Heart left ventricle (tissue), 16 donors: ENCODE data around the gene PPP2R5B. TPM values are rescaled to one million over a fixed set of nuclear protein-coding genes. Genes with fewer than 3 reads are reported as not detected.

Experiments used
- ATAC-seq, 4 donors: fragments of 200-7000 bp; cut with Tn5 transposase; one replicate each; pipeline ENCODE4 v1.9.1; 2020 to 2022; ENCODE audit warnings: moderate library complexity in 4 of 4, mild to moderate bottlenecking in 3 of 4, moderate number of reproducible peaks in 1 of 4
- DNase-seq, 5 donors: peaks; one replicate each; pipeline ENCODE4 v3.0.0-alpha.2; 2020
- H3K27ac ChIP-seq, 12 donors: fragments of 200-600 bp; sonication (generic) in 4 of 12; one replicate each; pipeline versions ENCODE4 v1.5.0 to v1.8.0; 2016 to 2022; ENCODE audit warnings: mild to moderate bottlenecking in 2 of 12
- H3K27me3 ChIP-seq, 9 donors: fragments of 200-600 bp; sonication (generic) in 2 of 9; one replicate each; pipeline versions ENCODE4 v1.5.1 to v1.8.0; 2016 to 2022; ENCODE audit warnings: mild to moderate bottlenecking in 3 of 9
- H3K36me3 ChIP-seq, 9 donors: fragments of 200-600 bp; sonication (generic) in 2 of 9; one replicate each; pipeline versions ENCODE4 v1.5.0 to v1.8.0; 2018 to 2022; ENCODE audit warnings: mild to moderate bottlenecking in 2 of 9
- H3K4me1 ChIP-seq, 12 donors: fragments of 200-600 bp; sonication (generic) in 4 of 12; one replicate each; pipeline versions ENCODE4 v1.5.0 to v1.8.0; 2016 to 2022; ENCODE audit warnings: mild to moderate bottlenecking in 3 of 12
- H3K4me3 ChIP-seq, 12 donors: fragments of 200-600 bp; sonication (generic) in 4 of 12; one replicate each; pipeline versions ENCODE4 v1.5.0 to v1.8.0; 2017 to 2022; ENCODE audit warnings: mild to moderate bottlenecking in 9 of 12, moderate library complexity in 4 of 12
- H3K9me3 ChIP-seq, 12 donors: fragments of 200-600 bp; sonication (generic) in 4 of 12; one replicate each; pipeline versions ENCODE4 v1.5.0 to v1.8.0; 2016 to 2022; ENCODE audit warnings: mild to moderate bottlenecking in 1 of 12
- POLR2A ChIP-seq, 2 donors: fragments of 450-650 bp; IDR thresholded peaks; one replicate each; pipeline ENCODE4 v1.6.1; 2017; ENCODE audit warnings: antibody characterized with exemption in 2 of 2, mild to moderate bottlenecking in 2 of 2, moderate library complexity in 2 of 2
- WGBS, 4 donors: extraction: QIAGEN DNeasy Blood & Tissue Kit in 2 of 4; methylation state at CpG; one replicate each; pipeline versions ENCODE4 v1.1.5 to v1.1.7; 2013 to 2018; 5-methylcytosine and 5-hydroxymethylcytosine counted together
- intact Hi-C, 10 donors: fragments of 100-400 bp; cut with DNase I; formaldehyde crosslinking; loops; one replicate each; pipeline versions ENCODE4 v1.11.1 to v1.14.2; 2022
- polyA plus RNA-seq, 2 donors: library from polyadenylated mRNA; stranded (reverse); fragments of 200-250 nt; gene quantifications; one replicate each; pipeline ENCODE4 v1.2.3, GENCODE V29; 2013
- total RNA-seq, 9 donors: library from RNA; depleted of rRNA in 2 of 9; stranded (reverse); fragments of >200 nt in 2 of 9; fragmentation: NEBNext Ultra II Directional in 3 of 9; extraction: Animal tissue kit (Norgen Biotek cat#: 25700) in 3 of 9; gene quantifications; one replicate each; pipeline versions ENCODE4 v1.1.0 to v1.2.4, GENCODE V29; 2016 to 2023
- TF ChIP-seq, protein P1 (sequence below), 12 donors: fragments of 200-600 bp; sonication (generic) in 4 of 12; IDR thresholded peaks; one replicate each; pipeline versions ENCODE4 v1.5.0 to v1.8.0; 2018 to 2022; ENCODE audit warnings: antibody characterized with exemption in 12 of 12, mild to moderate bottlenecking in 5 of 12
- donor health status: ischemic (EF 13 %, LVEDD 7.1; RV severe dilation, severe dysfunction).
- donor health status: healthy with polysubstance abuse.
- donor health status: DM: no; HTN: yes; CAD: no.
- donor health status: DM: no; HTN: no; CAD: no.
- donor health status: ischemic (EF 25% LVEDD 6.9; RV normal size, moderate dysfunction).
- donor health status: ischemic (EF 25% LVEDD 5.7; RV mildly dilated, moderate dysfunction).
- donor health status: healthy.
- donor health status: DM: yes; HTN: yes; CAD: no.
- donor health status: ischemic (EF 35%, LVEDD 5.7; RV mildly dilated, moderate dysfunction).
- donor health status: nonischemic (EF 11% LVEDD 7.7; RV severe dilation, severe dysfunction).
- donor health status: DM: yes; HTN: yes; CAD: no.
- donor health status: PGD.
- donor health status: ischemic (EF 29% LVEDD 5.4; RV normal size, mild dysfunction).
- donor health status: nonischemic (EF 23%, LVEDD 6.1; RV moderate dilation, normal function).

The PPP2R5B gene
- total and polyA plus RNA-seq, 11 donors: 17.5 to 34.3 (median 22.6) TPM

DNA sequence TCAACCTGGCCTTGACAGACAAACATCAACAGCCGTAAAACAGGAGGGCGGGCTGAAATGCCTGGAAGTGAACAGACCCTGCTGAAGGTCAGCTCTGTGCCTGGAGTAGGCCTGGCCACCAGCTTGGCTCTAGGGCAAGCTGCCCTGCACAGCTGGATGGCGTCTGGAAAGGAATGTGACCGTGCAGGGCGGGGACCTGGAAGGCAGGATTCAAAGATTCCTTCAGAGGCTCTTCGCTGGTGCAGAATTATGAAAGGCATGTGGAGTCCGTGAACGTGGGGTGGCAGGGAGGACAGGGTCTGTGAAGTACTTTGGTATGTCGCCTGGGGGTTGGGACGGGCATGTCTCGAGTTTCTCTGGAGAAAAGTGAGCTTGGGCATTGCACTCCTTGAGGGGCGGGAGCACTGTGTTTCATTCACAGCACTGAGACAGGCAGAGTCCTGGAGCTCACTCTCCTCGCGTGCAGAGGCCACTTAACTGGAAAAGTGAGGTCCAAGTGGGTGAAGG lies 47.6 kb upstream of the PPP2R5B start:
- Histone ChIP-seq H3K4me3 (peak overlapping the region; percentile 66 to 98 (median 88)), H3K9me3 (no peaks in the 10 kb centered on the region), H3K36me3 (peaks cover 0 to 31% (median 27%) of the 10 kb centered on the region in 9 donors), H3K27ac (peak overlapping the region; percentile 0 to 97 (median 90)), H3K27me3 (no peaks in the 10 kb centered on the region), H3K4me1 (peaks cover 6 to 81% (median 72%) of the 10 kb centered on the region in 12 donors)
- intact Hi-C loops: loop anchor here in 1 of 10 donors (2.0 kb wide), 1 partner anchor 14 kb away; no protein-coding TSS in a partner anchor
- no peak for TF ChIP-seq POLR2A (IDR thresholded peaks at IDR 0.05)
- TF ChIP-seq, protein P1, sequence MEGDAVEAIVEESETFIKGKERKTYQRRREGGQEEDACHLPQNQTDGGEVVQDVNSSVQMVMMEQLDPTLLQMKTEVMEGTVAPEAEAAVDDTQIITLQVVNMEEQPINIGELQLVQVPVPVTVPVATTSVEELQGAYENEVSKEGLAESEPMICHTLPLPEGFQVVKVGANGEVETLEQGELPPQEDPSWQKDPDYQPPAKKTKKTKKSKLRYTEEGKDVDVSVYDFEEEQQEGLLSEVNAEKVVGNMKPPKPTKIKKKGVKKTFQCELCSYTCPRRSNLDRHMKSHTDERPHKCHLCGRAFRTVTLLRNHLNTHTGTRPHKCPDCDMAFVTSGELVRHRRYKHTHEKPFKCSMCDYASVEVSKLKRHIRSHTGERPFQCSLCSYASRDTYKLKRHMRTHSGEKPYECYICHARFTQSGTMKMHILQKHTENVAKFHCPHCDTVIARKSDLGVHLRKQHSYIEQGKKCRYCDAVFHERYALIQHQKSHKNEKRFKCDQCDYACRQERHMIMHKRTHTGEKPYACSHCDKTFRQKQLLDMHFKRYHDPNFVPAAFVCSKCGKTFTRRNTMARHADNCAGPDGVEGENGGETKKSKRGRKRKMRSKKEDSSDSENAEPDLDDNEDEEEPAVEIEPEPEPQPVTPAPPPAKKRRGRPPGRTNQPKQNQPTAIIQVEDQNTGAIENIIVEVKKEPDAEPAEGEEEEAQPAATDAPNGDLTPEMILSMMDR (IDR thresholded peaks at IDR 0.05): no peak
- no peak for ATAC-seq
- peak in 1 of 5 donors; percentile 50 for DNase-seq
- WGBS, 4 donors: 2 to 23% (median 9%) methylated on average over 13 to 14 of the region's 14 CpGs

DNA sequence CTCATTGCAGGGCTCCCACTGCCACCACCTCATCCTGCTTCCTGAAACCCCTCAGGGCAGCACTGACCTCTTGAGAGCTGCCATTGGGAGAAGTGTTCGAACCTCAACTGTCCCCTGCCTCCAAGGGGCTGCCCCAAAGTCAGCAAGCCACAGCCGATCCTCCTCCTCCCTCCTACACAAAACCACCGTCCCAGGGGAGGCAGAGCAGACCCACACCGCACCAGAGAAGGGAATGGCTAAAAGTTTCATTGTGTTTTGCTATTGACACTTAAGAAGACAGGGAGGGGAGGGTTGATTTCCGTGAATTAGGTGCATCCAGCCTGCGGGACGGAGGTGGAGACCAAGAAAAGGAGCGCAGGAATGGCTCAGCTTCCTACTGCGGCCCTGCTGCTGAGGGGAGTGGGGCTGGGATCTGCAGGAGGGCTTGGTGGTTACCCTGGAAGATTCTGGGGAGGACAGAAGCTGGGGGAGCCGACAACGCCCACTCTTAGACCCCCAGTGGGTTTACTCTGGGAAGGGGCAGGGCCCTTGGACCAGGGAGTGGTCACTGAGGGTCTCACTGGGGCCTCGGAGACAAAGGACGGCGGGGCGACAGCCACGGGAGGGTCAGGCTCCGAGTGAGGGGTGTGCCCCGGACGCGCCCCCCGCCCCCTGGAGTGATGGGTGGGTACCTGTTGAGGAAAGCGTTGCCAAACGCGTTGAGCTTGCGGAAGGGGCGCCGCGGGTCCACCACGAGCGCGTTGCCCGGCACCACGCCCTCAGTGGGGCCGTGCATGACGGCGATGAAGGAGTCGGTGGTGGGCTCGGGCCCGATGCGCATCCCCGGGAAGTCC lies 46.9 kb upstream of the PPP2R5B start:
- DNase-seq (peak in 1 of 5 donors; percentile 44), ATAC-seq (peak in 3 of 4 donors; percentile 0 to 2 (median 1))
- Histone ChIP-seq H3K27ac (peak overlapping the region; percentile 69 to 97 (median 90)), H3K27me3 (no peaks in the 10 kb centered on the region), H3K4me3 (peak overlapping the region; percentile 66 to 98 (median 88)), H3K9me3 (no peaks in the 10 kb centered on the region), H3K36me3 (peaks cover 0 to 23% (median 19%) of the 10 kb centered on the region in 9 donors), H3K4me1 (peaks cover 4 to 76% (median 65%) of the 10 kb centered on the region in 12 donors)
- intact Hi-C loops: loop anchor here in 1 of 10 donors (2.0 kb wide), 1 partner anchor 15 kb away; no protein-coding TSS in a partner anchor
- TF ChIP-seq, protein P1 (IDR thresholded peaks at IDR 0.05): no peak
- no peak for TF ChIP-seq POLR2A (IDR thresholded peaks at IDR 0.05)
- WGBS, 4 donors: 0 to 1% (median 0%) methylated on average over 26 to 41 of the region's 41 CpGs

DNA sequence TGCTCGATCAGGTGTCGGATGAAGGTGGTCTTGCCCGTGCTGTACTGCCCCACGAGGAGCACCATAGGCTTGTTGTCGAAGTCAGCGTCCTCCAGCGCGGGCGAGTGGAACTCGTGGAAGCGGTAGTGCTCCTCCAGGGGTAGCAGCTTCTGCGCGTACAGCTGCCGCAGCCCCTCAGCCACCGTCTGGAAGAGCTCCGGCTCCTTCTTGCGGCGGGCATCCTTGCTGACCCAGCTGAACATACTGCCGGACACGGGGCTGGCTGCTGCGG lies 46.3 kb upstream of the PPP2R5B start:
- Histone ChIP-seq H3K4me1 (peaks cover 2 to 73% (median 60%) of the 10 kb centered on the region in 12 donors), H3K27ac (peak overlapping the region; percentile 69 to 97 (median 90)), H3K27me3 (no peaks in the 10 kb centered on the region), H3K9me3 (no peaks in the 10 kb centered on the region), H3K36me3 (peaks cover 0 to 18% (median 14%) of the 10 kb centered on the region in 9 donors), H3K4me3 (peak overlapping the region; percentile 66 to 98 (median 88))
- TF ChIP-seq POLR2A (IDR thresholded peaks at IDR 0.05): no peak
- ATAC-seq: peak; percentile 1 to 38 (median 16)
- WGBS, 4 donors: 0% methylated on average over 1 to 21 of the region's 21 CpGs
- intact Hi-C loops: no loop called here
- DNase-seq: no peak

DNA sequence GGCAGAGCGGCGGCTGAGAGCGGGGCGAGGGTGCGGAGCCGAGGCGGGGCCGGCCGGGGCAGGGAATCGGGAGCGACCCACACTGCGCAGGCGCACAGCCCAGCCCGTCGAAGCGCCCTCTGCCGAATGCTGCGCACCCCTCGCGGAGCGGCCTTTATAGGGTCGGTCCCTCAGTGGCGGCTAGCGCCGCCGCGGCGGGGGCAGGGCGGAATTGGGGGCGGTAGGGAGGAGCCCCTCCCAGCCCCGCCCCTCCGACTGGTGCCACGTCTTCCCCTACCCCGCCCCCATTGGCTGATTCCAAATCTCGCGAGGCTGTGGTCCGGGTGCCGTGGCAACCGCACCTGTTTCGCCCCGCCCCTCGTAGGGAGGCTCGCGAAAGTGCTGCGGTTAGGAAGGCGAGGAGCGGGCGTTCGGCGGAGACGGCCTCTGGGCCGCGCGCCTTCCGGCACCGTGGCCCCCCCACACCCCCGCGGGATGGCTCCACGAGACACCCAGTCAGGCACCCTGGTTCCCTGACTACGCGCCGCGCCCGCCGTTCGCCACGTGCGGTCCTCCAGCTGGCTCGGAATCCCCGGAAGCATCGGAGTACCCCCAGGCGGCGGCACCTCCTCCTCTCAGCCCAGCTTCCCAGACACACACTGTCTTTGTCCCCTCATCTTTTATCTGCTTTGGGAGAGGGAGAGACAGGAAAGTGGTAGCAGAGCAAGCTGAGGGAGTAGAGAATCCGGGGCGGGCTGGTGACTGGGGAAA lies 45.8 kb upstream of the PPP2R5B start, which contains the start of gene EHD1:
Gene EHD1 (minus strand): TSS at position 128 of the 750 bp plus-strand sequence. CDS start 157 bp downstream, outside the sequence.
- ATAC-seq (peak; percentile 91 to 95 (median 93)), DNase-seq (peak; percentile 98 to 100 (median 99))
- H3K36me3 ChIP-seq: peaks cover 0 to 13% (median 9%) of the 10 kb centered on the region in 9 donors
- H3K4me1 ChIP-seq: peaks cover 2 to 70% (median 56%) of the 10 kb centered on the region in 12 donors
- no peaks in the 10 kb centered on the region for H3K9me3 ChIP-seq
- H3K4me3 ChIP-seq: peak within 1 kb of the TSS; percentile 66 to 98 (median 88)
- TF ChIP-seq POLR2A (IDR thresholded peaks at IDR 0.05): peak; percentile 98 to 100
- TF ChIP-seq, protein P1 (IDR thresholded peaks at IDR 0.05): peak in 11 of 12 donors; percentile 29 to 76 (median 57)
- intact Hi-C loops: no loop called here
- H3K27me3 ChIP-seq: no peaks in the 10 kb centered on the region
- 0 to 1% (median 0%) methylated on average over 8 to 75 of the region's 75 CpGs for WGBS, 4 donors
- H3K27ac ChIP-seq: peak within 1 kb of the TSS; percentile 69 to 98 (median 92)
